ENCODE results near the gene PLPPR3.

PLPPR3 gene

DNA sequence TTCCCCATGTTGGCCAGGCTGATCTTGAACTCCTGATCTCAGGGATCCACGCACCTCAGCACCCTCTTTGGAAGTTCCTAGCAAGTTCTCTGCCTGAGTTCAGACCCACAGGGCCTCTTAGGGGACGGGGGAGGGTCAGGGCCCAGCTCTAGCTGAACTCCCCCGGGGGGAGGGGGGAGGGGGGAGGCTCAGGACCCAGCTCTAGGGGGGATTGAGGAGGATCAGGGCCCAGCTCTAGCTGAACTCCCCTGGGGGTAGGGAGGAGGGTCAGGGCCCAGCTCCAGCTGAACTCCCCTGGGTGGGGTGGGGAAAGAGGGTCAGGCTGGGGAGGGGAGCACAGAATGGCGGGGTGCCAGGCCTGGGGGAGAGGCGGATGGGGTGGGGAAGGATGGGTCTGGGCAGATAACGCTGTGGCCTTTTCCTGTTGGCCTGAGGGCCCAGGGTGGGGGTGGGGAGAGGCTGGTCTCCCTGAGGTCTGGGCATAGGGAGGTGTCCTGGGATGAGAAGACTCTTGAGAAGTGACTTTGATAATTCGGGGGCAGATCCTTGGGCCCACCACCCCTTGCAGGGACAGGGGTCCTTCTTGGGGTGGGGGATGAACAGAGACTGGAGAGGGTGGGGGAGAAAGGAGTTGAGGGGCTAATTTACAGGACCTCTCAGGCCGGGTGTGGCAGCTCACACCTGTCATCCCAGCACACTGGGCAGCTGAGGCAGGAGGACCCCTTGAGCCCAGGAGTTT lies 30.0 kb downstream of the PLPPR3 start:
- Histone ChIP-seq H2AFZ (ENCODE audit: low read length) (no peak overlapping the region), H3K9ac (ENCODE audit: low read depth, low read length, poor library complexity) (no peak overlapping the region), H3K27ac (replicated peaks; ENCODE audit: low read length) (no peak overlapping the region), H3K23ac (ENCODE audit: low read depth, low read length, poor library complexity) (no peak overlapping the region), H3K36me3 (replicated peaks in 1 of 2; ENCODE audit: control insufficient read depth in 2 of 2, insufficient read depth in 2 of 2, low read length in 2 of 2) (no peaks in the 10 kb centered on the region), H3K27me3 (ENCODE audit: control insufficient read depth in 3 of 3, insufficient read depth in 3 of 3, low read depth in 1 of 3, low read length in 3 of 3) (no peaks in the 10 kb centered on the region), H2BK5ac (ENCODE audit: low read length) (no peak overlapping the region), H2BK12ac (ENCODE audit: low read length) (no peak overlapping the region), H3K4me3 (ENCODE audit: low read length in 2 of 2) (no peak overlapping the region), H3K18ac (ENCODE audit: low read length) (no peak overlapping the region), H3K9me3 (replicated peaks in 1 of 2; ENCODE audit: control insufficient read depth in 2 of 2, insufficient read depth in 1 of 2, low read depth in 1 of 2, low read length in 2 of 2) (no peaks in the 10 kb centered on the region), H2BK120ac (ENCODE audit: low read depth, low read length) (peak overlapping the region; percentile 17), H3K4me2 (ENCODE audit: insufficient read depth, low read length, poor library complexity, severe bottlenecking) (no peak overlapping the region), H2AK5ac (ENCODE audit: low read depth, low read length) (peak overlapping the region; percentile 8), H3K4me1 (ENCODE audit: control insufficient read depth in 2 of 2, insufficient read depth in 1 of 2, low read depth in 1 of 2, low read length in 2 of 2) (peaks cover 13 to 16% of the 10 kb centered on the region in 2 donors), H3K4ac (ENCODE audit: low read length) (no peak overlapping the region), H2BK15ac (ENCODE audit: low read length) (peak overlapping the region; percentile 75), H3K14ac (ENCODE audit: low read length) (no peak overlapping the region), H4K8ac (ENCODE audit: low read depth, low read length) (no peak overlapping the region), H4K91ac (ENCODE audit: low read depth, low read length, poor library complexity) (no peak overlapping the region), H3K79me1 (ENCODE audit: low read depth, low read length) (no peaks in the 10 kb centered on the region)
- no peak for DNase-seq (ENCODE audit: low spot score)
- WGBS, 2 donors (ENCODE audit: extremely low coverage in 2 of 2, insufficient read length in 2 of 2, insufficient replicate concordance in 1 of 2), result no CpG with 5 or more reads among the region's 8 CpGs

- no peak overlapping the region for H3K4ac ChIP-seq (ENCODE audit: low read length)
- no peak for DNase-seq (ENCODE audit: low spot score)
- no peaks in the 10 kb centered on the region for H3K9me3 ChIP-seq (replicated peaks in 1 of 2; ENCODE audit: control insufficient read depth in 2 of 2, insufficient read depth in 1 of 2, low read depth in 1 of 2, low read length in 2 of 2)
- no peak overlapping the region for H3K27ac ChIP-seq (replicated peaks; ENCODE audit: low read length)
- no peaks in the 10 kb centered on the region for H3K36me3 ChIP-seq (replicated peaks in 1 of 2; ENCODE audit: control insufficient read depth in 2 of 2, insufficient read depth in 2 of 2, low read length in 2 of 2)
- H3K18ac ChIP-seq (ENCODE audit: low read length), result no peak overlapping the region
- no peak overlapping the region for H3K9ac ChIP-seq (ENCODE audit: low read depth, low read length, poor library complexity)
- H3K23ac ChIP-seq (ENCODE audit: low read depth, low read length, poor library complexity), result peak overlapping the region; percentile 52
- H4K91ac ChIP-seq (ENCODE audit: low read depth, low read length, poor library complexity), result no peak overlapping the region
- H3K14ac ChIP-seq (ENCODE audit: low read length), result peak overlapping the region; percentile 89
- no peak overlapping the region for H3K4me3 ChIP-seq (ENCODE audit: low read length in 2 of 2)
- WGBS, 2 donors (ENCODE audit: extremely low coverage in 2 of 2, insufficient read length in 2 of 2, insufficient replicate concordance in 1 of 2), result no CpG with 5 or more reads among the region's 26 CpGs
- H2BK120ac ChIP-seq (ENCODE audit: low read depth, low read length), result no peak overlapping the region
- no peaks in the 10 kb centered on the region for H3K27me3 ChIP-seq (ENCODE audit: control insufficient read depth in 3 of 3, insufficient read depth in 3 of 3, low read depth in 1 of 3, low read length in 3 of 3)
- peak overlapping the region; percentile 89 for H2AK5ac ChIP-seq (ENCODE audit: low read depth, low read length)
- no peak overlapping the region for H2BK12ac ChIP-seq (ENCODE audit: low read length)
- H3K4me1 ChIP-seq (ENCODE audit: control insufficient read depth in 2 of 2, insufficient read depth in 1 of 2, low read depth in 1 of 2, low read length in 2 of 2), result peaks cover 13 to 16% of the 10 kb centered on the region in 2 donors
- no peaks in the 10 kb centered on the region for H3K79me1 ChIP-seq (ENCODE audit: low read depth, low read length)
- H2BK15ac ChIP-seq (ENCODE audit: low read length), result peak overlapping the region; percentile 71
- H4K8ac ChIP-seq (ENCODE audit: low read depth, low read length), result peak overlapping the region; percentile 48
- H2BK5ac ChIP-seq (ENCODE audit: low read length), result no peak overlapping the region
- H2AFZ ChIP-seq (ENCODE audit: low read length), result no peak overlapping the region
- no peak overlapping the region for H3K4me2 ChIP-seq (ENCODE audit: insufficient read depth, low read length, poor library complexity, severe bottlenecking)
Observed at GRCh38 chr19:791007-791566, 30.7 kb downstream of the PLPPR3 start.

- peak overlapping the region; percentile 91 for H2BK5ac ChIP-seq (ENCODE audit: low read length)
- DNase-seq (ENCODE audit: low spot score), result no peak
- peak overlapping the region; percentile 85 for H3K23ac ChIP-seq (ENCODE audit: low read depth, low read length, poor library complexity)
- H3K9me3 ChIP-seq (replicated peaks in 1 of 2; ENCODE audit: control insufficient read depth in 2 of 2, insufficient read depth in 1 of 2, low read depth in 1 of 2, low read length in 2 of 2), result no peaks in the 10 kb centered on the region
- H3K9ac ChIP-seq (ENCODE audit: low read depth, low read length, poor library complexity), result peak overlapping the region; percentile 64
- H3K14ac ChIP-seq (ENCODE audit: low read length), result no peak overlapping the region
- peak overlapping the region; percentile 98 for H2BK120ac ChIP-seq (ENCODE audit: low read depth, low read length)
- H3K79me1 ChIP-seq (ENCODE audit: low read depth, low read length), result no peaks in the 10 kb centered on the region
- no peak overlapping the region for H3K4me2 ChIP-seq (ENCODE audit: insufficient read depth, low read length, poor library complexity, severe bottlenecking)
- peak overlapping the region; percentile 96 for H2BK15ac ChIP-seq (ENCODE audit: low read length)
- H3K4me1 ChIP-seq (ENCODE audit: control insufficient read depth in 2 of 2, insufficient read depth in 1 of 2, low read depth in 1 of 2, low read length in 2 of 2), result peaks cover 13 to 16% of the 10 kb centered on the region in 2 donors
- no peak overlapping the region for H4K8ac ChIP-seq (ENCODE audit: low read depth, low read length)
- H2AK5ac ChIP-seq (ENCODE audit: low read depth, low read length), result peak overlapping the region; percentile 90
- peak overlapping the region; percentile 87 for H2AFZ ChIP-seq (ENCODE audit: low read length)
- peak overlapping the region; percentile 85 for H3K27ac ChIP-seq (replicated peaks; ENCODE audit: low read length)
- no CpG with 5 or more reads among the region's 9 CpGs for WGBS, 2 donors (ENCODE audit: extremely low coverage in 2 of 2, insufficient read length in 2 of 2, insufficient replicate concordance in 1 of 2)
- no peak overlapping the region for H2BK12ac ChIP-seq (ENCODE audit: low read length)
- H4K91ac ChIP-seq (ENCODE audit: low read depth, low read length, poor library complexity), result no peak overlapping the region
- H3K4ac ChIP-seq (ENCODE audit: low read length), result no peak overlapping the region
- H3K4me3 ChIP-seq (ENCODE audit: low read length in 2 of 2), result peak overlapping the region; percentile 11 to 41
- peak overlapping the region; percentile 96 for H3K18ac ChIP-seq (ENCODE audit: low read length)
- H3K36me3 ChIP-seq (replicated peaks in 1 of 2; ENCODE audit: control insufficient read depth in 2 of 2, insufficient read depth in 2 of 2, low read length in 2 of 2), result no peaks in the 10 kb centered on the region
- no peaks in the 10 kb centered on the region for H3K27me3 ChIP-seq (ENCODE audit: control insufficient read depth in 3 of 3, insufficient read depth in 3 of 3, low read depth in 1 of 3, low read length in 3 of 3)
Observed at GRCh38 chr19:789701-790060, 32.1 kb downstream of the PLPPR3 start.

GRCh38 chr19:788983-789700 lies 32.6 kb downstream of the PLPPR3 start:
- DNase-seq (ENCODE audit: low spot score), result no peak
- no peak overlapping the region for H3K14ac ChIP-seq (ENCODE audit: low read length)
- peaks cover 15 to 16% of the 10 kb centered on the region in 2 donors for H3K4me1 ChIP-seq (ENCODE audit: control insufficient read depth in 2 of 2, insufficient read depth in 1 of 2, low read depth in 1 of 2, low read length in 2 of 2)
- H3K27me3 ChIP-seq (ENCODE audit: control insufficient read depth in 3 of 3, insufficient read depth in 3 of 3, low read depth in 1 of 3, low read length in 3 of 3), result no peaks in the 10 kb centered on the region
- H3K9ac ChIP-seq (ENCODE audit: low read depth, low read length, poor library complexity), result peak overlapping the region; percentile 84
- no peak overlapping the region for H2BK12ac ChIP-seq (ENCODE audit: low read length)
- WGBS, 2 donors (ENCODE audit: extremely low coverage in 2 of 2, insufficient read length in 2 of 2, insufficient replicate concordance in 1 of 2), result no CpG with 5 or more reads among the region's 33 CpGs
- H4K8ac ChIP-seq (ENCODE audit: low read depth, low read length), result peak overlapping the region; percentile 99
- H3K18ac ChIP-seq (ENCODE audit: low read length), result peak overlapping the region; percentile 96
- peak overlapping the region; percentile 76 for H3K4ac ChIP-seq (ENCODE audit: low read length)
- peak overlapping the region; percentile 85 for H3K23ac ChIP-seq (ENCODE audit: low read depth, low read length, poor library complexity)
- peaks cover 0 to 2% of the 10 kb centered on the region in 2 donors for H3K9me3 ChIP-seq (replicated peaks in 1 of 2; ENCODE audit: control insufficient read depth in 2 of 2, insufficient read depth in 1 of 2, low read depth in 1 of 2, low read length in 2 of 2)
- no peak overlapping the region for H4K91ac ChIP-seq (ENCODE audit: low read depth, low read length, poor library complexity)
- no peaks in the 10 kb centered on the region for H3K79me1 ChIP-seq (ENCODE audit: low read depth, low read length)
- peak overlapping the region; percentile 90 for H2AK5ac ChIP-seq (ENCODE audit: low read depth, low read length)
- H2BK15ac ChIP-seq (ENCODE audit: low read length), result peak overlapping the region; percentile 96
- H3K4me3 ChIP-seq (ENCODE audit: low read length in 2 of 2), result peak overlapping the region in 1 of 2 donors; percentile 41
- peak overlapping the region; percentile 87 for H2AFZ ChIP-seq (ENCODE audit: low read length)
- H3K27ac ChIP-seq (replicated peaks; ENCODE audit: low read length), result peak overlapping the region; percentile 85
- no peak overlapping the region for H3K4me2 ChIP-seq (ENCODE audit: insufficient read depth, low read length, poor library complexity, severe bottlenecking)
- no peaks in the 10 kb centered on the region for H3K36me3 ChIP-seq (replicated peaks in 1 of 2; ENCODE audit: control insufficient read depth in 2 of 2, insufficient read depth in 2 of 2, low read length in 2 of 2)
- peak overlapping the region; percentile 98 for H2BK120ac ChIP-seq (ENCODE audit: low read depth, low read length)
- H2BK5ac ChIP-seq (ENCODE audit: low read length), result peak overlapping the region; percentile 91

Measured in neuronal stem cell (in vitro differentiated cells).